ENCODE measurements around the gene IRF2.

IRF2 gene

DNA sequence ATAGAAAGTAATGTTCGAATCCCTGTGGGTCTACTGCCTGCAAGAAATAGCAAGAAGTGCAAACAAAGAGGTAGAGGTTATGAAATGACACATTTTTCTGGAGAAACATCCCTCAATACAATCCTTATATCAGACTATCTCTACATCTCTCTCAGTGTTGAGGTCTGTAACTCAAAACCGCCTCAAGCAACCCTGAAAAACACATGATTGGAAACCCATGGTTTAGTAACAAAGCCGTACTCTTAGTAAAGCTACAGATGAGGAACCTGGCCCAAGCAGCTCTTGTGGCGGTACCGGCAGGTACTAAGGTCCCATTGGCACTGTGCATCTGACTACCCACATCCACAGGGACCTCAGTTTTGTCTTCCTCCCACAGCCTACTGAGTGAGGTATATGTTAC lies 53.9 kb downstream of the IRF2 start:
- Histone ChIP-seq H3K9me3 (ENCODE audit: insufficient read depth, low read length, severe bottlenecking) (no peaks in the 10 kb centered on the region), H2AFZ (ENCODE audit: low read depth, low read length) (no peak overlapping the region), H3K79me2 (ENCODE audit: insufficient read depth, low read length) (peaks cover 19% of the 10 kb centered on the region), H3K27ac (ENCODE audit: low read length) (no peak overlapping the region), H3K36me3 (ENCODE audit: insufficient read depth, low read length) (peaks cover 57% of the 10 kb centered on the region), H3K9ac (ENCODE audit: low read depth, low read length) (no peak overlapping the region), H3K4me3 (ENCODE audit: low read depth in 1 of 2, low read length in 2 of 2) (no peak overlapping the region), H3K4me1 (ENCODE audit: insufficient read depth, low read length) (peaks cover 20% of the 10 kb centered on the region), H4K20me1 (ENCODE audit: insufficient read depth, low read length) (no peaks in the 10 kb centered on the region), H3K27me3 (ENCODE audit: insufficient read depth, low read length, poor library complexity) (no peaks in the 10 kb centered on the region), H3K4me2 (ENCODE audit: insufficient read depth, low read length) (no peak overlapping the region)
- ATAC-seq (ENCODE audit: insufficient read depth, low read depth) (no peak), DNase-seq (no peak)
- TF ChIP-seq EZH2 (IDR thresholded peaks at IDR 0.05; ENCODE audit: borderline replicate concordance, low read depth, low read length, severe bottlenecking): no peak
- TF ChIP-seq, protein P1, sequence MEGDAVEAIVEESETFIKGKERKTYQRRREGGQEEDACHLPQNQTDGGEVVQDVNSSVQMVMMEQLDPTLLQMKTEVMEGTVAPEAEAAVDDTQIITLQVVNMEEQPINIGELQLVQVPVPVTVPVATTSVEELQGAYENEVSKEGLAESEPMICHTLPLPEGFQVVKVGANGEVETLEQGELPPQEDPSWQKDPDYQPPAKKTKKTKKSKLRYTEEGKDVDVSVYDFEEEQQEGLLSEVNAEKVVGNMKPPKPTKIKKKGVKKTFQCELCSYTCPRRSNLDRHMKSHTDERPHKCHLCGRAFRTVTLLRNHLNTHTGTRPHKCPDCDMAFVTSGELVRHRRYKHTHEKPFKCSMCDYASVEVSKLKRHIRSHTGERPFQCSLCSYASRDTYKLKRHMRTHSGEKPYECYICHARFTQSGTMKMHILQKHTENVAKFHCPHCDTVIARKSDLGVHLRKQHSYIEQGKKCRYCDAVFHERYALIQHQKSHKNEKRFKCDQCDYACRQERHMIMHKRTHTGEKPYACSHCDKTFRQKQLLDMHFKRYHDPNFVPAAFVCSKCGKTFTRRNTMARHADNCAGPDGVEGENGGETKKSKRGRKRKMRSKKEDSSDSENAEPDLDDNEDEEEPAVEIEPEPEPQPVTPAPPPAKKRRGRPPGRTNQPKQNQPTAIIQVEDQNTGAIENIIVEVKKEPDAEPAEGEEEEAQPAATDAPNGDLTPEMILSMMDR (IDR thresholded peaks at IDR 0.05; ENCODE audit: borderline replicate concordance, extremely low read depth, low read length, poor library complexity, severe bottlenecking): no peak

DNA sequence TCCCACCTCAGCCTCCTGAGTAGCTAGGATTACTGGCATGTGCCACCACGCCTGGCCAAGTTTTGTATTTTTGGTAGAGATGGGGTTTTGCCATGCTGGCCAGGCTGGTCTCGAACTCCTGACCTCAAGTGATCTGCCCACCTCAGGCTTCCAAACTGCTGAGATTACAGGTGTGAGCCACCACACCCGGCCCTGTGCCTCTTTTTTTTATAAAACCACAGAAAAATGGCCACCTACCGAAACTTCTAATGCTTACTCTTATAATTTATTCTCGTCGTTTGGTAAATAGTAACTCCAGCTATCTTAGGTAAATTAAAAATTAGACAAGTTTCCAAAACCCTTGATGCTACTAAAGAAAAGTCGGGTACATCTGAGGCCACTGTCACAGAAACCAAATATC lies 54.4 kb downstream of the IRF2 start:
- peaks cover 57% of the 10 kb centered on the region for H3K36me3 ChIP-seq (ENCODE audit: insufficient read depth, low read length)
- ATAC-seq (ENCODE audit: insufficient read depth, low read depth) (no peak), DNase-seq (no peak)
- H3K4me2 ChIP-seq (ENCODE audit: insufficient read depth, low read length): no peak overlapping the region
- TF ChIP-seq EZH2 (IDR thresholded peaks at IDR 0.05; ENCODE audit: borderline replicate concordance, low read depth, low read length, severe bottlenecking): no peak
- TF ChIP-seq, protein P1 (IDR thresholded peaks at IDR 0.05; ENCODE audit: borderline replicate concordance, extremely low read depth, low read length, poor library complexity, severe bottlenecking): no peak
- H3K4me1 ChIP-seq (ENCODE audit: insufficient read depth, low read length): peaks cover 20% of the 10 kb centered on the region
- H2AFZ ChIP-seq (ENCODE audit: low read depth, low read length): no peak overlapping the region
- no peaks in the 10 kb centered on the region for H3K9me3 ChIP-seq (ENCODE audit: insufficient read depth, low read length, severe bottlenecking)
- no peaks in the 10 kb centered on the region for H4K20me1 ChIP-seq (ENCODE audit: insufficient read depth, low read length)
- no peaks in the 10 kb centered on the region for H3K27me3 ChIP-seq (ENCODE audit: insufficient read depth, low read length, poor library complexity)
- H3K27ac ChIP-seq (ENCODE audit: low read length): no peak overlapping the region
- H3K79me2 ChIP-seq (ENCODE audit: insufficient read depth, low read length): peaks cover 19% of the 10 kb centered on the region
- no peak overlapping the region for H3K4me3 ChIP-seq (ENCODE audit: low read depth in 1 of 2, low read length in 2 of 2)
- H3K9ac ChIP-seq (ENCODE audit: low read depth, low read length): no peak overlapping the region

DNA sequence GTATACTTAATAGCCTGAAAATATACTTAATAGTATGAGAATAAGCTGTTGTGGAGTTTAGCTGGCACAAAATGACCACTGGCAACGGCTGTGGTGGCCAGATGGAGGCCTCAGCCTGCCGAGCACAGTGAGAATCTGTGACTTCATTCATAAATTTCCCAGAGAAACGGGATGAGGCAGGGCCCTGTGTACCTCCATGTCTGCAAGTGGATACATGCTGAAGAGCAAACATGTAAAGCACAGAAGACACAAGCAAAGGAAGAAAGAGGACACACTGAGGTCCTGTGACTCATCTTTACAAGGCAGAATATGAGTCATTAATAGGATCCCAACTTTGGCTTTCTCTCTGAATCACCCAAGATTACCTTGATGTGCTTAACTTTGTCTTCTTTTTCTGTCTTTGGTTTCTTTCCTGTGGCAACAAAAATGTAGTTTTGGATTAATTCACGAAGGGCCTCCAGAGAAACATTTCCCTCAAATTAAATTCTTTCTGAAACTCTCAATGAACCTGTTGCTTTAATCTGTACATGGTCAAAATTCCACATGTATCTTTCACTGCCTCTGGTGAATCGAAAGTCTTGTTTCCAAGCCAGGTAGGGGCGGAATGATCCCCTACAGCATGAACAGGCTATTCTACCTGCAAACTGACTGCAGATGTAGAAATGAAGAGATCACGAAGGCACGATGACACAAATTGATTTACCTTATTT lies 56.4 kb downstream of the IRF2 start:
- H3K79me2 ChIP-seq (ENCODE audit: insufficient read depth, low read length): peaks cover 12% of the 10 kb centered on the region
- no peaks in the 10 kb centered on the region for H3K9me3 ChIP-seq (ENCODE audit: insufficient read depth, low read length, severe bottlenecking)
- H3K9ac ChIP-seq (ENCODE audit: low read depth, low read length): peak overlapping the region; percentile 50
- peak overlapping the region; percentile 3 to 54; a peak in 2 of 4 replicates for H3K4me3 ChIP-seq (ENCODE audit: low read depth in 1 of 2, low read length in 2 of 2)
- H3K36me3 ChIP-seq (ENCODE audit: insufficient read depth, low read length): peaks cover 48% of the 10 kb centered on the region
- peak overlapping the region; percentile 89 for H3K27ac ChIP-seq (ENCODE audit: low read length)
- DNase-seq: peak; percentile 7
- H4K20me1 ChIP-seq (ENCODE audit: insufficient read depth, low read length): no peaks in the 10 kb centered on the region
- peak overlapping the region; percentile 73; the same call in 1 of the 2 replicates for H2AFZ ChIP-seq (ENCODE audit: low read depth, low read length)
- peak overlapping the region; percentile 69 for H3K4me2 ChIP-seq (ENCODE audit: insufficient read depth, low read length)
- H3K4me1 ChIP-seq (ENCODE audit: insufficient read depth, low read length): peaks cover 20% of the 10 kb centered on the region
- H3K27me3 ChIP-seq (ENCODE audit: insufficient read depth, low read length, poor library complexity): no peaks in the 10 kb centered on the region
- ATAC-seq (ENCODE audit: insufficient read depth, low read depth): peak; percentile 43
- TF ChIP-seq EZH2 (IDR thresholded peaks at IDR 0.05; ENCODE audit: borderline replicate concordance, low read depth, low read length, severe bottlenecking): no peak
- TF ChIP-seq, protein P1 (IDR thresholded peaks at IDR 0.05; ENCODE audit: borderline replicate concordance, extremely low read depth, low read length, poor library complexity, severe bottlenecking): no peak

All from DND-41 (cell line).